ENCODE measurements around the gene MYL1.

The MYL1 gene

DNA sequence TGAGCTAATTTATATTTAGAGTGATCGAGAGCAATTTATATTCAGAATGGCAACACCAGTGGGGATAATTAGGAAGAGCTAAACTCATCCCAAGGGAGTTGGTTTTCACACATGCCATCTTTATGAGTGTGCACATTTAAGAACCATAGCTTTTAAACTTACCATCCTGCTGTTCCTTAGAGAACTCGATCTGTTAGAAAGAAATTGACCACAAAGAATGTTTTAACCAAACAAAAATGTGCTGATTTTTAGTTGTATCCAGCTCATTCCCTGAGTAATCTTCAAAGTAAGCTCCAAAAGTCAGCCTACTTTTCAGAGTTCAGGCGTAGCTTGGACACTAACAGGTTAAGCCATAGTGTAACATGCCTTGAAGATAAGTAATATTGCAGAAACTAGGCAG, 12.6 kb downstream of the MYL1 start:
- Histone ChIP-seq H4K20me1 (ENCODE audit: control insufficient read depth, insufficient read depth, low read depth, low read length) (no peaks in the 10 kb centered on the region), H3K9me3 (ENCODE audit: control insufficient read depth, insufficient read depth, low read length) (no peaks in the 10 kb centered on the region), H3K27ac (ENCODE audit: low read depth, low read length) (no peak overlapping the region), H3K79me2 (ENCODE audit: control insufficient read depth, low read length) (no peaks in the 10 kb centered on the region), H3K4me2 (ENCODE audit: low read length) (no peak overlapping the region), H3K27me3 (ENCODE audit: control insufficient read depth, low read length) (no peaks in the 10 kb centered on the region), H3K4me3 (ENCODE audit: low read length) (no peak overlapping the region), H3K4me1 (ENCODE audit: control insufficient read depth, low read length) (no peaks in the 10 kb centered on the region), H3F3A (ENCODE audit: control insufficient read depth, insufficient read depth) (no peaks in the 10 kb centered on the region), H3K9me2 (replicated peaks; ENCODE audit: control insufficient read depth, low read length) (no peaks in the 10 kb centered on the region), H3K36me3 (ENCODE audit: control insufficient read depth, low read length) (no peaks in the 10 kb centered on the region)
- TF ChIP-seq EZH2phosphoT487 (IDR thresholded peaks at IDR 0.05; ENCODE audit: borderline replicate concordance, low read length): no peak
- TF ChIP-seq, protein P1, sequence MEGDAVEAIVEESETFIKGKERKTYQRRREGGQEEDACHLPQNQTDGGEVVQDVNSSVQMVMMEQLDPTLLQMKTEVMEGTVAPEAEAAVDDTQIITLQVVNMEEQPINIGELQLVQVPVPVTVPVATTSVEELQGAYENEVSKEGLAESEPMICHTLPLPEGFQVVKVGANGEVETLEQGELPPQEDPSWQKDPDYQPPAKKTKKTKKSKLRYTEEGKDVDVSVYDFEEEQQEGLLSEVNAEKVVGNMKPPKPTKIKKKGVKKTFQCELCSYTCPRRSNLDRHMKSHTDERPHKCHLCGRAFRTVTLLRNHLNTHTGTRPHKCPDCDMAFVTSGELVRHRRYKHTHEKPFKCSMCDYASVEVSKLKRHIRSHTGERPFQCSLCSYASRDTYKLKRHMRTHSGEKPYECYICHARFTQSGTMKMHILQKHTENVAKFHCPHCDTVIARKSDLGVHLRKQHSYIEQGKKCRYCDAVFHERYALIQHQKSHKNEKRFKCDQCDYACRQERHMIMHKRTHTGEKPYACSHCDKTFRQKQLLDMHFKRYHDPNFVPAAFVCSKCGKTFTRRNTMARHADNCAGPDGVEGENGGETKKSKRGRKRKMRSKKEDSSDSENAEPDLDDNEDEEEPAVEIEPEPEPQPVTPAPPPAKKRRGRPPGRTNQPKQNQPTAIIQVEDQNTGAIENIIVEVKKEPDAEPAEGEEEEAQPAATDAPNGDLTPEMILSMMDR (IDR thresholded peaks at IDR 0.05; ENCODE audit: low read depth, low read length, poor library complexity, severe bottlenecking): no peak

DNA sequence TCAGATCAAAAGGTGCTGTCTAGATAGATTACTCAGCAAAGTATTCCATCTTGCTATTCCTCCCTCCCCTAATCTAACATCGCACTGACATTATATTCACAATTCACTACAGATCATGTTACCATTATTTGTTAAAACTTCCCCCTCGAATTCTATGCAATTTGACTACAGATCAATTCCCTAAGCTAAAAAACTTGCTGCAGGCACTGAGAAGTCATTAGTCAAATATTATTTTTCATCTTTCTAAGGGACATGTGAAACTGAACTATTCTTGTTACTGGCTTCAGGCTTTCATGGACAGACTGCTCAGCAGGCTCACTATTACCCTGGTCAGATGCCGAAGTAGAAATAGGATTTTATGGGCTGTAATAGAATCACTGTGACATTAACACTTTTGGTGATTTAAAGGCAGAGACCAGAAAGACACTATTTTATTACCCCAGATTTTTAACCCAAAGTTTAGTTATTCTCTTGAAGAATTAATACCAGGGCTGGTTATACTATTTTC, 15.1 kb downstream of the MYL1 start:
- Histone ChIP-seq H3K4me2 (ENCODE audit: low read length) (no peak overlapping the region), H3K4me1 (ENCODE audit: control insufficient read depth, low read length) (no peaks in the 10 kb centered on the region)
- no peak for TF ChIP-seq EZH2phosphoT487 (IDR thresholded peaks at IDR 0.05; ENCODE audit: borderline replicate concordance, low read length)
- TF ChIP-seq, protein P1 (IDR thresholded peaks at IDR 0.05; ENCODE audit: low read depth, low read length, poor library complexity, severe bottlenecking): no peak

DNA sequence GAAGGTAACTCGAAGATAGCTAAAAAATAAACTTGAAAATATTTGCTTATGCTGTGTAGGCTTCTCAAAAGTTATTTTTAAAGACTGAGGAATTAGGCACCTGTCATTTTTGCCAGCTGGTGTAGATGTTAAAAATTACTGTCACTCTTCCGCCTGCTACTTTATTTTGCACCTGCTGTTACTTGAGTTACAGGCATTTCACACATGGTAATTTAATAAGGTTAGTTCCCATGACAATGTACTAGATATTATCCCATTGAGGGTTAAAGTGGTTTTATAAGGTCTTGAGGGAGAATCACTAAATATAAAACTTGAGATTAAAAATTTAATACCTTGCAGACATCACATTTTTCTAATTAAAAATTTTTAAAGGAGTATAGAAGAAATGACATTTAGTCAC, 26.6 kb downstream of the MYL1 start:
- no peaks in the 10 kb centered on the region for H3K36me3 ChIP-seq (ENCODE audit: control insufficient read depth, low read length)
- no peaks in the 10 kb centered on the region for H3K9me2 ChIP-seq (replicated peaks; ENCODE audit: control insufficient read depth, low read length)
- H3K4me3 ChIP-seq (ENCODE audit: low read length): no peak overlapping the region
- no peaks in the 10 kb centered on the region for H4K20me1 ChIP-seq (ENCODE audit: control insufficient read depth, insufficient read depth, low read depth, low read length)
- H3K27ac ChIP-seq (ENCODE audit: low read depth, low read length): no peak overlapping the region
- TF ChIP-seq, protein P1 (IDR thresholded peaks at IDR 0.05; ENCODE audit: low read depth, low read length, poor library complexity, severe bottlenecking): no peak
- no peak for TF ChIP-seq EZH2phosphoT487 (IDR thresholded peaks at IDR 0.05; ENCODE audit: borderline replicate concordance, low read length)
- no peaks in the 10 kb centered on the region for H3K4me1 ChIP-seq (ENCODE audit: control insufficient read depth, low read length)
- H3K27me3 ChIP-seq (ENCODE audit: control insufficient read depth, low read length): no peaks in the 10 kb centered on the region; the same call in 1 of the 2 replicates
- H3K79me2 ChIP-seq (ENCODE audit: control insufficient read depth, low read length): no peaks in the 10 kb centered on the region
- H3K9me3 ChIP-seq (ENCODE audit: control insufficient read depth, insufficient read depth, low read length): no peaks in the 10 kb centered on the region
- no peak overlapping the region for H3K4me2 ChIP-seq (ENCODE audit: low read length)
- H3F3A ChIP-seq (ENCODE audit: control insufficient read depth, insufficient read depth): no peaks in the 10 kb centered on the region

More for the DNA sequence above, 15.1 kb downstream of the MYL1 start:
- Histone ChIP-seq H3K27ac (ENCODE audit: low read depth, low read length) (no peak overlapping the region), H3F3A (ENCODE audit: control insufficient read depth, insufficient read depth) (no peaks in the 10 kb centered on the region), H3K27me3 (ENCODE audit: control insufficient read depth, low read length) (no peaks in the 10 kb centered on the region), H3K36me3 (ENCODE audit: control insufficient read depth, low read length) (no peaks in the 10 kb centered on the region), H4K20me1 (ENCODE audit: control insufficient read depth, insufficient read depth, low read depth, low read length) (no peaks in the 10 kb centered on the region), H3K9me3 (ENCODE audit: control insufficient read depth, insufficient read depth, low read length) (no peaks in the 10 kb centered on the region), H3K4me3 (ENCODE audit: low read length) (no peak overlapping the region), H3K79me2 (ENCODE audit: control insufficient read depth, low read length) (no peaks in the 10 kb centered on the region), H3K9me2 (replicated peaks; ENCODE audit: control insufficient read depth, low read length) (no peaks in the 10 kb centered on the region)
